Measurements from ENCODE around the gene ANKH. TPM values are rescaled to one million over a fixed set of nuclear protein-coding genes. Genes with fewer than 3 reads are reported as not detected.

ANKH gene
- total and polyA plus RNA-seq, 2 of the 13 experiments (the other 11 are each of a cell fraction or from before 2014, with no cell fraction given), result 25.0 to 36.0 TPM

DNA sequence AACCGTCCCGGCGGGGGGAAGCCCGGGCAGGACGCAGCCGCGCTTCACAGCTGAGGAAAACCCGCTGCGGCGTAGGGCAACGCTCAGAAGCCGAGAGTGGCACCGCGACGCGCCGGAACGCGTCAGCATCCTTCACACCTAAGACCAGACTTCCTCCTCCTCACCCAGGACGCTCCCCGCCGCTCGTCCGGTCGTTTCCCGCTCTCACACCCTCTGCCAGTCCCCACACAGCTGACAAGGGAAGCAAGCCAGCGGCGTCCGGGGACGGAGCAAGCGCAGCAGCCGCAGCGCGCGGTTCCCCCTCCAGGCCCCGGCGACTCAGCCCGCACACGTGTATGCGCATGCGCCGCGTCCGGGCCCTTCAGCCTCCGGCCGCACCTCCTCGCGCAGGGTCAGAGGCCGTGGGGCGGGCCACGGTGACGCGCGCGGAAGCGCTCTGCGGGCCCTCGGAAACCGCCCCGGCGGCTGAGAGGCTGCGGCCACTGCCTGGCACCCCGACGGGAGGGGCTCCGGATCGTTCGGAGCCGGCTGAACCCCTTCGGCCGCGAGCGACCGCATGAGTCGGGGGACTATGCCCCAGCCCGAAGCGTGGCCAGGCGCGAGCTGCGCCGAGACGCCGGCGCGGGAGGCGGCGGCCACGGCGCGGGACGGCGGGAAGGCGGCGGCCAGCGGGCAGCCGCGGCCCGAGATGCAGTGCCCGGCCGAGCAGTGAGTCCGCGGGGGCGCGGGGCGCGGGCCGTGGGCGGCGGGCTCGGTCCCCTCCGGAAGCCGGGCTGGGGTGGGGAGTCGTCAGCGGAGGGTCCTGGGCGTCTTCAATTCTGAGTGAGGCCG, 207.1 kb downstream of the ANKH start, which contains the start of gene OTULIN (continued):
- TF ChIP-seq, protein P1, sequence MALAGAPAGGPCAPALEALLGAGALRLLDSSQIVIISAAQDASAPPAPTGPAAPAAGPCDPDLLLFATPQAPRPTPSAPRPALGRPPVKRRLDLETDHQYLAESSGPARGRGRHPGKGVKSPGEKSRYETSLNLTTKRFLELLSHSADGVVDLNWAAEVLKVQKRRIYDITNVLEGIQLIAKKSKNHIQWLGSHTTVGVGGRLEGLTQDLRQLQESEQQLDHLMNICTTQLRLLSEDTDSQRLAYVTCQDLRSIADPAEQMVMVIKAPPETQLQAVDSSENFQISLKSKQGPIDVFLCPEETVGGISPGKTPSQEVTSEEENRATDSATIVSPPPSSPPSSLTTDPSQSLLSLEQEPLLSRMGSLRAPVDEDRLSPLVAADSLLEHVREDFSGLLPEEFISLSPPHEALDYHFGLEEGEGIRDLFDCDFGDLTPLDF (CRISPR knock-in tag; IDR thresholded peaks at IDR 0.05), result peak; percentile 81
- TF ChIP-seq NBN (conservative IDR thresholded peaks at IDR 0.05) (no peak), MZF1 (CRISPR knock-in tag; IDR thresholded peaks at IDR 0.05; ENCODE audit: borderline replicate concordance) (0 out of 2 replicates have a peak, but pooled peaks have one; percentile 27), ZNF878 (CRISPR knock-in tag; IDR thresholded peaks at IDR 0.05) (0 out of 2 replicates have a peak, but pooled peaks have one; percentile 76), TRIM22 (IDR thresholded peaks at IDR 0.05) (no peak), ZMYM3 (CRISPR knock-in tag; IDR thresholded peaks at IDR 0.05) (peak; percentile 50), ZNF629 (CRISPR knock-in tag; conservative IDR thresholded peaks at IDR 0.05) (peak; percentile 40), ZNF616 (CRISPR knock-in tag; IDR thresholded peaks at IDR 0.05; ENCODE audit: low read depth) (peak; percentile 92; the same call in 1 of the 2 replicates), NCOA1 (CRISPR knock-in tag; IDR thresholded peaks at IDR 0.05) (0 out of 2 replicates have a peak, but pooled peaks have one; percentile 42), ZNF782 (CRISPR knock-in tag; IDR thresholded peaks at IDR 0.05; ENCODE audit: borderline replicate concordance) (peak; percentile 97), ZNF468 (CRISPR knock-in tag; IDR thresholded peaks at IDR 0.05) (peak; percentile 68; the same call in 1 of the 2 replicates), TSC22D2 (CRISPR knock-in tag; IDR thresholded peaks at IDR 0.05; ENCODE audit: borderline replicate concordance) (peak; percentile 86; the same call in 1 of the 2 replicates), MTF1 (CRISPR knock-in tag; IDR thresholded peaks at IDR 0.05) (peak; percentile 70), RARG (CRISPR knock-in tag; IDR thresholded peaks at IDR 0.05; ENCODE audit: low read depth) (no peak), KLF13 (CRISPR knock-in tag; IDR thresholded peaks at IDR 0.05) (no peak; the same call in none of the 2 replicates)
- TF ChIP-seq, protein P2, sequence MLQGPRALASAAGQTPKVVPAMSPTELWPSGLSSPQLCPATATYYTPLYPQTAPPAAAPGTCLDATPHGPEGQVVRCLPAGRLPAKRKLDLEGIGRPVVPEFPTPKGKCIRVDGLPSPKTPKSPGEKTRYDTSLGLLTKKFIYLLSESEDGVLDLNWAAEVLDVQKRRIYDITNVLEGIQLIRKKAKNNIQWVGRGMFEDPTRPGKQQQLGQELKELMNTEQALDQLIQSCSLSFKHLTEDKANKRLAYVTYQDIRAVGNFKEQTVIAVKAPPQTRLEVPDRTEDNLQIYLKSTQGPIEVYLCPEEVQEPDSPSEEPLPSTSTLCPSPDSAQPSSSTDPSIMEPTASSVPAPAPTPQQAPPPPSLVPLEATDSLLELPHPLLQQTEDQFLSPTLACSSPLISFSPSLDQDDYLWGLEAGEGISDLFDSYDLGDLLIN (CRISPR knock-in tag; IDR thresholded peaks at IDR 0.05; ENCODE audit: borderline replicate concordance), result peak; percentile 79; the same call in 1 of the 2 replicates
- TF ChIP-seq, protein P3, sequence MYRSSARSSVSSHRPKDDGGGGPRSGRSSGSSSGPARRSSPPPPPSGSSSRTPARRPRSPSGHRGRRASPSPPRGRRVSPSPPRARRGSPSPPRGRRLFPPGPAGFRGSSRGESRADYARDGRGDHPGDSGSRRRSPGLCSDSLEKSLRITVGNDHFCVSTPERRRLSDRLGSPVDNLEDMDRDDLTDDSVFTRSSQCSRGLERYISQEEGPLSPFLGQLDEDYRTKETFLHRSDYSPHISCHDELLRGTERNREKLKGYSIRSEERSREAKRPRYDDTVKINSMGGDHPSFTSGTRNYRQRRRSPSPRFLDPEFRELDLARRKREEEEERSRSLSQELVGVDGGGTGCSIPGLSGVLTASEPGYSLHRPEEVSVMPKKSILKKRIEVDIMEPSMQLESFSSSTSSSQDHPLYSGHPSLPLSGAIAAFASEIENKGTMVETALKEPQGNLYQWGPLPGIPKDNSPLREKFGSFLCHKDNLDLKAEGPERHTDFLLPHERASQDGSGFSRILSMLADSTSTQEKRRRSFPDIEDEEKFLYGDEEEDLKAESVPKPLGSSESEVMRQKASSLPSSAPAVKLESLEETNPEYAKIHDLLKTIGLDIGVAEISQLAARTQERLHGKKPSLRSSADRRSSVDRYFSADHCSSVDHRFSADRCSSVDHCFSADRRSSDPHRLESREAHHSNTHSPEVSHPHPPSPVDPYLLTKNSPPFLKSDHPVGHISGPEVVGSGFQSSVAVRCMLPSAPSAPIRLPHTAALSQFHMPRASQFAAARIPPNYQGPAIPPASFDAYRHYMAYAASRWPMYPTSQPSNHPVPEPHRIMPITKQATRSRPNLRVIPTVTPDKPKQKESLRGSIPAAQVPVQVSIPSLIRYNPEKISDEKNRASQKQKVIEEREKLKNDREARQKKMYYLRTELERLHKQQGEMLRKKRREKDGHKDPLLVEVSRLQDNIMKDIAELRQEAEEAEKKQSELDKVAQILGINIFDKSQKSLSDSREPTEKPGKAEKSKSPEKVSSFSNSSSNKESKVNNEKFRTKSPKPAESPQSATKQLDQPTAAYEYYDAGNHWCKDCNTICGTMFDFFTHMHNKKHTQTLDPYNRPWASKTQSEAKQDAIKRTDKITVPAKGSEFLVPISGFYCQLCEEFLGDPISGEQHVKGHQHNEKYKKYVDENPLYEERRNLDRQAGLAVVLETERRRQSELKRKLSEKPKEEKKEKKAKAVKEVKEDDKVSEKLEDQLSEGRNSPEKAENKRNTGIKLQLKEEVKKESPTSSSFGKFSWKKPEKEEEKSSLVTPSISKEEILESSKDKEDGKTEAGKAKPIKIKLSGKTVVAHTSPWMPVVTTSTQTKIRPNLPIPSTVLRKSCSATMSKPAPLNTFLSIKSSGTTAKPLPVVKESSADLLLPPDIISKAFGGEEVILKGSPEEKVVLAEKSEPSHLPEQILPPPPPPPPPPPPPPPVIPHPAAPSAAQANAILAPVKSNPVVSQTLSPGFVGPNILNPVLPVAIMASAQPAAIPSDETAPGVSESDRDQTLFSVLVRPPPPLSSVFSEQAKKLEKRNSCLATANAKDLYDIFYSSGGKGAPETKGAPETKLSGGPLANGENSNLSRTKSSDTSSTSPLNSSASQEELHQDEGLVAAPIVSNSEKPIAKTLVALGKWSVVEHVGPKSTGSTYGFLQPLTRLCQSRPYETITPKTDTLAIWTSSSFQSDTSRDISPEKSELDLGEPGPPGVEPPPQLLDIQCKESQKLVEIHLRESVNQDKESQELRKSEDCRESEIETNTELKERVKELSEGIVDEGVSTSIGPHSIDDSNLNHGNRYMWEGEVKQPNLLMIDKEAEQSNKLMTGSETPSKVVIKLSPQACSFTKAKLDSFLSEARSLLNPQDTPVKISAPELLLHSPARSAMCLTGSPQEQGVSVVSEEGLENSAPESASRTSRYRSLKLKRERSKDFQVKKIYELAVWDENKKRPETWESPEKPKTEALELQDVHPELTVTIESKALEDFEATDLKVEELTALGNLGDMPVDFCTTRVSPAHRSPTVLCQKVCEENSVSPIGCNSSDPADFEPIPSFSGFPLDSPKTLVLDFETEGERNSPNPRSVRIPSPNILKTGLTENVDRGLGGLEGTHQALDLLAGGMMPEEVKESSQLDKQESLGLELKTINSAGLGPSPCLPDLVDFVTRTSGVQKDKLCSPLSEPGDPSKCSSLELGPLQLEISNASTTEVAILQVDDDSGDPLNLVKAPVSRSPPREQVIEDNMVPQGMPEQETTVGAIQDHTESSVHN (CRISPR knock-in tag; IDR thresholded peaks at IDR 0.05), result peak; percentile 95; the same call in 1 of the 2 replicates
